DND-41 (cell line): ENCODE results near the gene NFIA.

Experiments used
- CTCF ChIP-seq: IDR thresholded peaks from 2 replicates; pipeline ENCODE4 v1.5.1; 2012; ENCODE audit warnings: borderline replicate concordance, low read length, moderate library complexity, mild to moderate bottlenecking; ENCODE audit not compliant: poor library complexity, severe bottlenecking; ENCODE audit errors: extremely low read depth
- EZH2 ChIP-seq: IDR thresholded peaks from 3 replicates; pipeline ENCODE4 v1.6.1; 2012; ENCODE audit warnings: borderline replicate concordance, low read depth, mild to moderate bottlenecking, moderate library complexity, low read length, inconsistent platforms; ENCODE audit not compliant: severe bottlenecking

- TF ChIP-seq CTCF: no peak
- TF ChIP-seq EZH2: no peak
Measured at GRCh38 chr1:61201035-61201434, 118.7 kb downstream of the NFIA start.
